H9 (cell line): ENCODE data around the gene GALNT15. TPM values are rescaled to one million over a fixed set of nuclear protein-coding genes. Genes with fewer than 3 reads are reported as not detected.

Source experiments
- DNase-seq: peaks from one replicate; pipeline ENCODE4 v3.0.0-alpha.2; 2017
- H2AFZ ChIP-seq: one replicate; pipeline ENCODE4 v1.6.1; 2013; ENCODE audit warnings: mild to moderate bottlenecking, low read length, control low read depth, moderate library complexity
- H2AK5ac ChIP-seq: 2 replicates; pipeline ENCODE4 v1.6.1; 2013; ENCODE audit warnings: low read length, control low read depth, mixed read lengths; ENCODE audit not compliant: insufficient read length
- H2BK120ac ChIP-seq: one replicate; pipeline ENCODE4 v1.6.1; 2013; ENCODE audit warnings: low read depth, mild to moderate bottlenecking, low read length, control low read depth, inconsistent platforms; ENCODE audit not compliant: poor library complexity, severe bottlenecking
- H2BK12ac ChIP-seq: 2 replicates; pipeline ENCODE4 v1.6.1; 2013; ENCODE audit warnings: low read length, control low read depth, mixed read lengths, low read depth; ENCODE audit not compliant: insufficient read length
- H2BK15ac ChIP-seq: 2 replicates; pipeline ENCODE4 v1.6.1; 2013; ENCODE audit warnings: low read depth, low read length, control low read depth
- H2BK20ac ChIP-seq: one replicate; pipeline ENCODE4 v1.6.1; 2013; ENCODE audit warnings: low read depth, mild to moderate bottlenecking, low read length, control low read depth, inconsistent platforms; ENCODE audit not compliant: poor library complexity, severe bottlenecking
- H2BK5ac ChIP-seq: 2 replicates; pipeline ENCODE4 v1.6.1; 2013; ENCODE audit warnings: low read length, control low read depth, mixed read lengths; ENCODE audit not compliant: insufficient read length
- H3K14ac ChIP-seq: 2 replicates; pipeline ENCODE4 v1.6.1; 2013; ENCODE audit warnings: low read length, control low read depth; ENCODE audit not compliant: insufficient read depth
- H3K18ac ChIP-seq: 2 replicates; pipeline ENCODE4 v1.6.1; 2013; ENCODE audit warnings: low read depth, mild to moderate bottlenecking, mixed read lengths, low read length, control low read depth; ENCODE audit not compliant: insufficient read length
- H3K23ac ChIP-seq: 2 replicates; pipeline ENCODE4 v1.6.1; 2013; ENCODE audit warnings: low read length, control low read depth, mixed read lengths, low read depth; ENCODE audit not compliant: insufficient read length
- H3K23me2 ChIP-seq: 2 replicates; pipeline ENCODE4 v1.6.1; 2013; ENCODE audit warnings: low read depth, mild to moderate bottlenecking, mixed read lengths, low read length, control low read depth; ENCODE audit not compliant: insufficient read length, poor library complexity, severe bottlenecking
- H3K27ac ChIP-seq: 2 replicates; pipeline ENCODE4 v1.5.1; 2013; ENCODE audit warnings: low read length, control low read depth, mixed read lengths, low read depth; ENCODE audit not compliant: insufficient read length
- H3K27me3 ChIP-seq: 2 replicates; pipeline ENCODE4 v1.6.1; 2013; ENCODE audit warnings: low read length, control low read depth, inconsistent platforms; ENCODE audit not compliant: insufficient read depth
- H3K4ac ChIP-seq: 2 replicates; pipeline ENCODE4 v1.6.1; 2013; ENCODE audit warnings: low read depth, mild to moderate bottlenecking, control low read depth, inconsistent platforms, low read length, moderate library complexity
- H3K4me1 ChIP-seq: 2 replicates; pipeline ENCODE4 v1.6.1; 2013; ENCODE audit warnings: low read length, control low read depth, inconsistent platforms; ENCODE audit not compliant: insufficient read depth
- H3K4me2 ChIP-seq: 2 replicates; pipeline ENCODE4 v1.6.1; 2013; ENCODE audit warnings: low read length, control low read depth, mixed read lengths; ENCODE audit not compliant: insufficient read length, insufficient read depth
- H3K56ac ChIP-seq: 2 replicates; pipeline ENCODE4 v1.6.1; 2013; ENCODE audit warnings: low read depth, mild to moderate bottlenecking, mixed read lengths, low read length, control low read depth; ENCODE audit not compliant: insufficient read length
- H3K79me1 ChIP-seq: 2 replicates; pipeline ENCODE4 v1.6.1; 2013; ENCODE audit warnings: low read depth, mild to moderate bottlenecking, moderate library complexity, low read length, control low read depth, inconsistent platforms; ENCODE audit not compliant: insufficient read depth, poor library complexity, severe bottlenecking
- H3K79me2 ChIP-seq: 2 replicates; pipeline ENCODE4 v1.6.1; 2013; ENCODE audit warnings: low read length, control low read depth, inconsistent platforms; ENCODE audit not compliant: insufficient read depth
- H3K9ac ChIP-seq: 2 replicates; pipeline ENCODE4 v1.6.1; 2013; ENCODE audit warnings: low read length, control low read depth, mixed read lengths; ENCODE audit not compliant: insufficient read length; ENCODE audit errors: extremely low read depth
- H3K9me3 ChIP-seq: one replicate; pipeline ENCODE4 v1.6.1; 2013; ENCODE audit warnings: low read depth, low read length, inconsistent platforms; ENCODE audit not compliant: control insufficient read depth
- H3T11ph ChIP-seq: one replicate; pipeline ENCODE4 v1.6.1; 2013; ENCODE audit warnings: mild to moderate bottlenecking, low read length, control low read depth, inconsistent platforms
- H4K20me1 ChIP-seq: one replicate; pipeline ENCODE4 v1.6.1; 2013; ENCODE audit not compliant: control insufficient read depth, insufficient read length, insufficient read depth
- H4K5ac ChIP-seq: 2 replicates; pipeline ENCODE4 v1.6.1; 2013; ENCODE audit warnings: low read depth, mild to moderate bottlenecking, mixed read lengths, low read length, control low read depth; ENCODE audit not compliant: insufficient read length
- H4K8ac ChIP-seq: replicated peaks from 2 replicates; pipeline ENCODE4 v1.6.1; 2013; ENCODE audit warnings: low read length, control low read depth, mixed read lengths, low read depth; ENCODE audit not compliant: insufficient read length
- H4K91ac ChIP-seq: 2 replicates; pipeline ENCODE4 v1.6.1; 2013; ENCODE audit warnings: low read depth, mild to moderate bottlenecking, moderate library complexity, mixed read lengths, low read length, control low read depth; ENCODE audit not compliant: insufficient read length
- H3K27ac Mint-ChIP-seq, 3 experiments: 2 replicates in 2 of 3; 3 replicates in 1 of 3; pipeline ENCODE4 v1.8.0; 2020 to 2021; ENCODE audit warnings: mixed read lengths in 3 of 3, mild to moderate bottlenecking in 1 of 3, moderate library complexity in 1 of 3
- H3K27me3 Mint-ChIP-seq: 2 replicates; pipeline ENCODE4 v1.8.0; 2021; ENCODE audit warnings: low read depth, mild to moderate bottlenecking, moderate library complexity, mixed read lengths
- H3K36me3 Mint-ChIP-seq, 3 experiments: 2 replicates in 2 of 3; 3 replicates in 1 of 3; pipeline ENCODE4 v1.8.0; 2020 to 2021; ENCODE audit warnings: low read depth in 3 of 3, mixed read lengths in 3 of 3; ENCODE audit not compliant: insufficient read depth in 1 of 3
- H3K4me1 Mint-ChIP-seq, 2 experiments: 2 replicates each; pipeline ENCODE4 v1.8.0; 2020; ENCODE audit warnings: mixed read lengths in 2 of 2
- H3K4me3 Mint-ChIP-seq, 2 experiments: 2 replicates in 1 of 2; 3 replicates in 1 of 2; pipeline ENCODE4 v1.8.0; 2020 to 2021; ENCODE audit warnings: mild to moderate bottlenecking in 2 of 2, mixed read lengths in 2 of 2, moderate library complexity in 1 of 2
- H3K9me3 Mint-ChIP-seq, 2 experiments: 2 replicates in 1 of 2; 3 replicates in 1 of 2; pipeline ENCODE4 v1.8.0; 2020; ENCODE audit warnings: mild to moderate bottlenecking in 2 of 2, mixed read lengths in 2 of 2, moderate library complexity in 1 of 2
- WGBS: extraction: QIAGEN DNeasy Blood & Tissue Kit; methylation state at CpG from one replicate; pipeline ENCODE4 v1.1.7; 2013; ENCODE audit warnings: missing lambda C conversion rate, low lambda C conversion rate, mixed read lengths; ENCODE audit not compliant: insufficient read length; ENCODE audit errors: extremely low coverage; 5-methylcytosine and 5-hydroxymethylcytosine counted together
- total RNA-seq: library from RNA; stranded (reverse); gene quantifications from 2 replicates; pipeline ENCODE4 v1.2.1, GENCODE V29; 2021
- TF ChIP-seq, protein P1 (sequence below): fragments of 200-600 bp; sonication (generic); conservative IDR thresholded peaks from 3 replicates; pipeline ENCODE4 v1.8.0; 2021; ENCODE audit warnings: antibody characterized with exemption, mild to moderate bottlenecking

Gene GALNT15
- total RNA-seq, 1 experiment from 2014 or later: 0.04 TPM

- H3K79me1 ChIP-seq: no peaks in the 10 kb centered on the region
- no peak overlapping the region for H3K27ac ChIP-seq
- no peak overlapping the region for H3K9ac ChIP-seq
- Mint-ChIP-seq H3K27ac (no peak overlapping the region), H3K36me3 (peaks cover 2 to 46% (median 42%) of the 10 kb centered on the region in 3 experiments; a peak in 5 of 7 replicates), H3K4me3 (no peak overlapping the region), H3K9me3 (no peaks in the 10 kb centered on the region), H3K27me3 (no peaks in the 10 kb centered on the region), H3K4me1 (no peaks in the 10 kb centered on the region)
- H4K8ac ChIP-seq: no peak overlapping the region
- no peak overlapping the region for H2BK12ac ChIP-seq
- WGBS: no CpG with 5 or more reads among the region's 2 CpGs
- no peak overlapping the region for H4K91ac ChIP-seq
- H3K23me2 ChIP-seq: no peaks in the 10 kb centered on the region
- no peak overlapping the region for H2BK5ac ChIP-seq
- no peak overlapping the region for H2AK5ac ChIP-seq
- no peaks in the 10 kb centered on the region for H4K20me1 ChIP-seq
- H3K18ac ChIP-seq: no peak overlapping the region
- H3K27me3 ChIP-seq: no peaks in the 10 kb centered on the region
- H2AFZ ChIP-seq: no peak overlapping the region
- DNase-seq: no peak
- no peak overlapping the region for H3K56ac ChIP-seq
- H3K23ac ChIP-seq: no peak overlapping the region
- H3K4me2 ChIP-seq: no peak overlapping the region
- H3K14ac ChIP-seq: no peak overlapping the region
- no peak overlapping the region for H3K4ac ChIP-seq
- no peak overlapping the region for H2BK15ac ChIP-seq
- H3T11ph ChIP-seq: no peak overlapping the region
- no peak overlapping the region for H2BK20ac ChIP-seq
- no peaks in the 10 kb centered on the region for H3K4me1 ChIP-seq
- no peaks in the 10 kb centered on the region for H3K9me3 ChIP-seq
- H4K5ac ChIP-seq: no peak overlapping the region
- H3K79me2 ChIP-seq: no peaks in the 10 kb centered on the region
- H2BK120ac ChIP-seq: no peak overlapping the region
- TF ChIP-seq, protein P1, sequence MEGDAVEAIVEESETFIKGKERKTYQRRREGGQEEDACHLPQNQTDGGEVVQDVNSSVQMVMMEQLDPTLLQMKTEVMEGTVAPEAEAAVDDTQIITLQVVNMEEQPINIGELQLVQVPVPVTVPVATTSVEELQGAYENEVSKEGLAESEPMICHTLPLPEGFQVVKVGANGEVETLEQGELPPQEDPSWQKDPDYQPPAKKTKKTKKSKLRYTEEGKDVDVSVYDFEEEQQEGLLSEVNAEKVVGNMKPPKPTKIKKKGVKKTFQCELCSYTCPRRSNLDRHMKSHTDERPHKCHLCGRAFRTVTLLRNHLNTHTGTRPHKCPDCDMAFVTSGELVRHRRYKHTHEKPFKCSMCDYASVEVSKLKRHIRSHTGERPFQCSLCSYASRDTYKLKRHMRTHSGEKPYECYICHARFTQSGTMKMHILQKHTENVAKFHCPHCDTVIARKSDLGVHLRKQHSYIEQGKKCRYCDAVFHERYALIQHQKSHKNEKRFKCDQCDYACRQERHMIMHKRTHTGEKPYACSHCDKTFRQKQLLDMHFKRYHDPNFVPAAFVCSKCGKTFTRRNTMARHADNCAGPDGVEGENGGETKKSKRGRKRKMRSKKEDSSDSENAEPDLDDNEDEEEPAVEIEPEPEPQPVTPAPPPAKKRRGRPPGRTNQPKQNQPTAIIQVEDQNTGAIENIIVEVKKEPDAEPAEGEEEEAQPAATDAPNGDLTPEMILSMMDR: no peak
Measured at GRCh38 chr3:16273867-16274266, 99.4 kb downstream of the GALNT15 start.
